NCI-H2029 (cell line): ENCODE data around the gene NDUFB8.
"Not testable (repeated sequence)": the region's sequence is repeated elsewhere in the genome, so short reads cannot be mapped to it uniquely, and the experiment has no call there.

ENCODE experiments used
- DNase-seq: peaks from one replicate; lab custom pipeline; 2025; lab: John Stamatoyannopoulos, UW

Gene NDUFB8

GRCh38 chr10:100529475-100530298, at the start of gene NDUFB8:
NDUFB8 (minus strand) TSS chr10:100529871; CDS start chr10:100529851, 20 bp downstream.
- DNase-seq, result peak; percentile 31

DNA sequence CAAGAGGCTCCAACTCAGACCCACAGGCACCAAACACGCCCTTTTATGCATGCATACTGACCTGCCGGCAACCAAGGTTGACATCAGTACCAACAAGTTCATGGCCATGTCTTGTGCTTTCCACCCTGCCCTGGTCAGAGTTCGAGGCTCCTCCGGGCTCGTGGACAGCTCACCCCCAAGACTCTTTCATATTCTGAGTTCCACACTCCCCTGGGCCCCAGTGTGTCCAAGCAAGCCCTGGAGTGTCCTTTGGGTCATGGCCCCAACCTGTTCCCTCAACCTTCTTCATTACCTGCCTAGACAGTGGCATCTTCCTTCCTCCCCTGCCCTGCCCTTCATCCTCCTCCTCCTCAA, 46.6 kb upstream of the NDUFB8 start:
- DNase-seq, result no peak

- DNase-seq, result no peak
Measured at GRCh38 chr10:100575585-100576281, 46.1 kb upstream of the NDUFB8 start.

- DNase-seq, result not testable (repeated sequence)
Measured at GRCh38 chr10:100575146-100575545, 45.5 kb upstream of the NDUFB8 start.

GRCh38 chr10:100571084-100571856, 41.6 kb upstream of the NDUFB8 start:
- no peak for DNase-seq

- DNase-seq, result no peak
Measured at GRCh38 chr10:100570506-100570905, 40.8 kb upstream of the NDUFB8 start.

GRCh38 chr10:100569687-100570481, 40.2 kb upstream of the NDUFB8 start:
- no peak for DNase-seq

- no peak for DNase-seq
Measured at GRCh38 chr10:100568912-100569311, 39.2 kb upstream of the NDUFB8 start.

DNA sequence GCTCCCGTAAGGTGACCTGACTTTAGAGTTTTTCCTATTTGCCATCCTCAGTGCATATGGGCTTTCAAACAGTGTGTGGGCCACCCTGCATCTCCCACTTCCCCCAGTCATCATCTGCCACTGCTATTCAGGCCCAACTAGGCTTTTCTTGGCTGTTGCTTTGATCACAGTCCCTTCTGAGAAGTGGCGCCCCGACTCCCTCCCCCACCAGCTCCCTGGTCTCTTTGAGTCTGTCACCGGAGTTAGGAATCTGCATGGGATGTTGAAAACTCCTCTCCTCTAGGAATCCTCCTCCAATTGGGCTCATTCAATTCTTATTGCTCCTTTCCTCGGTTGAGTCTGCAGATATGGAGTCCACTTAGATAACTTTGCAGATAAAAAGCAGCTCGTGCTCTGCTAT, 38.2 kb upstream of the NDUFB8 start:
- DNase-seq, result no peak

GRCh38 chr10:100567249-100567648, 37.6 kb upstream of the NDUFB8 start:
- no peak for DNase-seq

GRCh38 chr10:100566561-100566960, 36.9 kb upstream of the NDUFB8 start:
- no peak for DNase-seq

DNA sequence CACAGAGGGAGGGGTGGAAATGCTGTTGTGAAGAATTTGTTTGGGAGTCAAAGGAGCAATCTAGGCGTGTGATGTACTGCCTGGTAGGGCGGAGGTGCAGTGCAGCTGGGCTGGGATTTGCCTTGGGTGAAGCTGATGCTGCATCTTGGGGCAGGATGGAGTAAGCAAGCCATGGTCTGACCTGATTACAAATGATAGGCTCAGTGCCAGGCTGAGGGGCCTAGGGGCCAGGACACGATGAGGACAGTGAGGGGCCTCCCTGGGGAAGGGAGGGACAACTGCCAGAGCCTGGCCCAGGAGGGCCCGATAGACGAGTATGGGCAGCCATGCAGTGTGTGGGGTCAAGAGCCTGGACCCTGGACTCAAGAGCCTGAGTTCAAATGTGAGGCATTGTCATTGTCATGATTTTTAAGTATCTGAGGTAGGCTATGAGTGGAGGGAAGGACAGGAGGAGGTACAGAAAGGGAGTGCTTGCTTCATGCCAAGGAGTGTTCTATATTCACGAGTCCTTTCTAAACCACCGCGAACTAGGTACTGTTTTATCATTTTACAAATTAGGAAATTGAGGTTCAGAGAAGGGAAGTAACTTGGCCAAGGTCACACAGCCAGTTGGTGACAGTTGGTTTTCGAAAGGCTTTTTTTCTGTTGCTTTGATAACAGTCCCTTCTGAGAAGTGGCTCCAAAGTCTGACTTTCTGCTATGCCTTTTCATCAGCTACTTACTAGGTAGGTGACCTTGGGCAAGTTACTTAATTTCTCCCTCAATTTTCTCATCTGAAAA, 35.7 kb upstream of the NDUFB8 start:
- DNase-seq, result no peak

DNA sequence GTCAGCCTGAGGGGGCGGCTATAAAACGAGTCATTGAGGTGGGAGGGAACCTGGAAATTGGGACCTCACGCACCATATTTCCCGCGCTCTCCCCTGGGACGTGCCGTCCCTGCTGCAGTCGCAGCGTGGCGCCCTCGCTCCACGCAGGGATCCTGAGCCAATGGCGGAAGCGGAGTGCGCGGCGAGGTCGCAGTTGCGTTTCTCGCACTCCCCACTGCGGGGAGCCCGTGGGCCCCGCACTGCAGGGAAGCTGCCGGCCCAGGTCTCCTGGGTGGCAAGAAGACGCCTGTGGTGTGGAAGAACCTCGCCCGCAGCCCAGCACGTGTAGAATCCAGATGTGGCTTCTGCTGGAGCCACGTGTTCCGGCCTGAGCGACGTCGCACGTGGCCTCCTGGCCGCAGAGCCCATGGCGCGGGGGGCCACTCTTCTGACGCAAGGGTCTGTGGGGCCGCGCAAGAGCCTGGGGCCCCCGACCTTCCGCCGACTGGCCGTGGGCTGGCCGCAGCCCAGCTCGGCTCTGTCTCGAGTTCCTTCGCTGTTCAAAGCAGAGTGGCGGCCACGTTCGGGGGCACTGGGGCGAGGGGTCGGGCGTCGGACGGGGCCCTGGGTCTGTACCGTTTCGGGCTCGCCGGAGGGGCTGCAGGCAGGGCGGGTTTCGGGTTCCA, 32.5 kb upstream of the NDUFB8 start:
- no peak for DNase-seq

DNA sequence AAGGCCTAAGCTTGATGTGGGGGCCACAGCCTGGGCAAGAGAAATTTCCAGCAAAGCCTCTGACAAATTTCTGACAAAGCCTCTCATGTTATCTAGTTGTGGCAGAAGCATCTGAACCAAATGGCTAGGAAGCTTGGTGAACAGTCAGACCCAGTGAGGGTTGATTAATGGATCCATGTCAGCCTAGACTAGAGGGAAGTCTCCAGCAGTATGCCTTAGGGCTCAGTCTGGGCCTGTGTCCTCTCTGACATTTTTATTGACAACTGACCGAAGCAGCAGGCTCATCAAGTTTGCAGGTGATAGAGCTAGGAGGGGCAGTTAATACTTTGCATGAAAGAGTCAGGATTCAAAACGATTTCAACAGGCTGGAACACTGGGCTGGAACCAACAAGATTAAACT, 31.3 kb upstream of the NDUFB8 start:
- DNase-seq, result no peak

DNA sequence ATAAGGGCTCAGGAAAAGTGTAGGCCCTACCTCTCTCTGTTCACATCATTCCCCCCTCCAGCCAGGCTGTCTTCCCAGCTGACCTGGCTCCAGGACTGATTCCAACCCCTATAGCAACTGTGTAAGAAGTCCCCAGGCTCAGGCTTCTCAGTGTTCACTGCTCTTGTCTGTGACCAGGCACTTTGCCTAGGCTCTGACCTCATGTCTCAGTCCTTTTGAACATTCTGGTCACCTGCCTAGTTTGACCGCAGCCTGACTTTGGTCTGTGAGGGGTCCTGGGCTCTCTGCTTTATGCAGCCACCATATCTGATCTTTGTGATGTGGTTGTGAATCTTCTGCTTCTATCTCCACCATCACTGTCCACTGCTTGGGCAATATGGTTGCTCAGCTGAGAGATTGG, 30.6 kb upstream of the NDUFB8 start:
- no peak for DNase-seq

DNA sequence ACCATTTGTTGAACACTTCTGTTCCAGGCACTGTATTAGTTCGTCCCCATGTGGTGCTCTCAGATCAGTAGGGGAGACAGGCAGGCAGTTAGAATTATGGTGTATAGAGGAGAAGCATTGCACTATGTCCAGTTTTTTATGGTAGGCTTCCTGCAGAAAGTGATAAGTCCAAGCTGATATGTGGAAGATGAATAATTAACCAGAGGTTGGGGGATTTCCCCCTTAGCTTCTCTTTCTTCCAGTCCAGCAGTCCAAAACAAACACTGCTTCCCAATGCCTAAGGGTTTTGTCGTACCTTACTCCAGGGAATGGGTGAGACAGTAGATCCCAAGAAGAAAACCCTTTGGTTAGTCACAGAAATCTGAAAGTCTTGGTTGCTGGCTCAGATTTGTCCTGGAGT, 25.2 kb upstream of the NDUFB8 start:
- no peak for DNase-seq

- no peak for DNase-seq
Measured at GRCh38 chr10:100553929-100554328, 24.3 kb upstream of the NDUFB8 start.

GRCh38 chr10:100551738-100552137, 22.1 kb upstream of the NDUFB8 start:
- no peak for DNase-seq

DNA sequence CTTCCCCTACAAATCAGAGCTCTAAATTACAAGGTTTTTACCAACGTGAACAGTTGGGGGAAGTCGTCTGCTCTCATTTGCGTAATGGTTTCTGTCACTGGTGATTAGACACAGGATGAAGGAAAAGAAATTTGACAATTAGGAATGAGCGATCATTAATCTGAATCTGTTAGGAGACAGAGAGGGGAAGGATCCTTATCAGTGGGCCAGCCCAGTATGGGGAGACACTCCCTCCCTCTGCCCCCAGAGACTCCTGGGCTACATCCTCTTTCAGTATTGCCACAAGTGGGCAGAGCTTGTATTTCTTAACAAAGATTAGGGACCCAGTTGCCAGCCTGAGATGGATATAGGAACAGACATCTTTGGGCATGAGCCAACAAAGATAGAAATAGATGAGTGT, 21.5 kb upstream of the NDUFB8 start:
- DNase-seq, result no peak

- no peak for DNase-seq
Measured at GRCh38 chr10:100544950-100545349, 15.3 kb upstream of the NDUFB8 start.

DNA sequence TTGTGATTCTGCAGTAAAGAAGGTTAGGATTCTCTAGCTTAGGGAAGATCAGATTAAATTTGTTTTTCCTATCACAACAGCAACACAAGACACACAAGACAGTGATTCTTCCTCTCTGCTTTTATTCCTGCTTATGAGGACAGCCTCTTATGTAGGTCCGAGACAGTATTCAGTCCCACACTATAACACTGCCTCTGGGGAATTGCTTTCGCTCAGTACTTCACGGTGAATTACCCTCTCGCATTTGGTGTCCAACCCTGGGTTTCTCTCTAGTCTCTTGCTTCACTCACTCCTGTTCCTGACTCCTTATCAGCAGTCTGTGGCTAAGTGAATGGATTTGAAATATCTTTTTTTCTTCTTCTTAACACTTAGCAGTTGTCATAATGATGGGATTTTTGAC, 7.8 kb upstream of the NDUFB8 start:
- DNase-seq, result no peak
